ENCODE measurements around the gene PRODH2.

The PRODH2 gene

DNA sequence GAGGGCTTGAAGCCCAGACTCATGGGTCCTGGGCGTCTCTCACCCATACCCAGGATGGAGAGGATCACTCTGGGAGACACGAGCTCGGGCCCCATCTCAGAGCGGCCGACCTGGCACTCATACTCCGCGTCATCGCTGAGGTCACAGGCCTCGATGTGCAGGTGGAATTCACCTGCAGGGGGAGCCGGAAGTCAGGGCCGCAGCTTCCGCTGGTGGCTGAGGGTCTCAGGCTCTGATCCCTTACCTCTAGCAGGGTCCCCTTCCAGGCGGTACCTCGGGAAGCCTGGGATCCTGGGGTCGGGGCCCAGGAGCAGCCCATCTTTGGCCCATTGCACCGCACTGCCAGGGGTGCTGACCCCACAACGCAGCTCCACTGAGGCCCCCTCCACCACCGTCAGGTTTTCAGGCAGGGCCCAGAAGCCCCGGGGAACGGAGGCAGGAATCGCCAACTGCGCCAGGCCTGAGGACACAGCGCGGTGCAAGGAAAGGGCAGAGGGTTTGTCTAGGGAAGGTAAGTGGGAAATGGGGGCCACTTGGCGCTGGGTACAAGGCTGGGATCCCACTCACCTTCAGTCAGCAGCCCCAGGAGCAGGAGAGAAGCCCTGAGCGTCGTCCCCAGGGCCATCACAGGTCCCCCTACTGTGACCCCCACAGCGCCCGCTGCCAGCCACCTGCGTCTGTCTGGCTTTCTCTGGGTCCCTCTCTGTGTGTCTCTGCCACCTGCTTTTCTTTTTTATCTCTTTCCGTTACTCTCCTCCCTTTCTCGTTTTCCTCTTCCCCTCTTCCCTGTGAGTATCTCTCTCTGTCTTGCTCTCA, 38.8 kb upstream of the PRODH2 start:
- Histone ChIP-seq H3K27ac (ENCODE audit: low read length) (no peak overlapping the region), H3K4me1 (ENCODE audit: control insufficient read depth, insufficient read depth, low read length) (peaks cover 4% of the 10 kb centered on the region), H3K9me3 (ENCODE audit: control insufficient read depth, insufficient read depth, low read length) (no peaks in the 10 kb centered on the region), H3K4me3 (ENCODE audit: low read length) (no peak overlapping the region), H3K27me3 (ENCODE audit: control insufficient read depth, insufficient read depth, low read length) (no peaks in the 10 kb centered on the region), H3K36me3 (ENCODE audit: control insufficient read depth, insufficient read depth, low read length) (no peaks in the 10 kb centered on the region; the same call in 1 of the 2 replicates)
- no CpG with 5 or more reads among the region's 32 CpGs for WGBS (ENCODE audit: insufficient coverage, insufficient read length)
- no peak for DNase-seq (ENCODE audit: low read depth, low spot score)

GRCh38 chr19:35848919-35849505, 36.4 kb upstream of the PRODH2 start:
- Histone ChIP-seq H3K9me3 (ENCODE audit: control insufficient read depth, insufficient read depth, low read length) (no peaks in the 10 kb centered on the region), H3K27ac (ENCODE audit: low read length) (no peak overlapping the region), H3K27me3 (ENCODE audit: control insufficient read depth, insufficient read depth, low read length) (peaks cover 11% of the 10 kb centered on the region), H3K4me1 (ENCODE audit: control insufficient read depth, insufficient read depth, low read length) (peaks cover 3% of the 10 kb centered on the region), H3K36me3 (ENCODE audit: control insufficient read depth, insufficient read depth, low read length) (no peaks in the 10 kb centered on the region; the same call in 1 of the 2 replicates), H3K4me3 (ENCODE audit: low read length) (no peak overlapping the region)
- no CpG with 5 or more reads among the region's 18 CpGs for WGBS (ENCODE audit: insufficient coverage, insufficient read length)
- DNase-seq (ENCODE audit: low read depth, low spot score) = no peak

DNA sequence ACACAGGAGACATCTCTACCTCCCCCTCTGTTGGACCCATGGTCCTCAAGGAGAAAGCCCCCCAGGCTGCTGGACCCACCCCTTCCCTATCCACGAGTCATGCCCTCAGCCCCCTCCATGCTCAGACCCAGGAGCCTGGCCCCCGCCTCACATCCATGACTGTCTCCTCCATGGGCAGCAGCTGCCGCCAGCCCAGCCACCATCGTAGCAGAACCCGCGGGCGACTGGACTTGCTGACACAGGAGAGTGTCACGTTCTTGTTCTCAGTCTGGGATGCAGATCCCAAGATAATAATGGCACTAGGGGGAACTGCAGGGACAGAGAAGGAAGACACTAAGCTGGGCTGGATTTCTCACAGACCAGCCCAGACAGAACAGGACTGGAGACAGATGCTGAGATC, 35.8 kb upstream of the PRODH2 start:
- Histone ChIP-seq H3K4me3 (ENCODE audit: low read length) (no peak overlapping the region), H3K27ac (ENCODE audit: low read length) (no peak overlapping the region), H3K9me3 (ENCODE audit: control insufficient read depth, insufficient read depth, low read length) (no peaks in the 10 kb centered on the region), H3K27me3 (ENCODE audit: control insufficient read depth, insufficient read depth, low read length) (peaks cover 13% of the 10 kb centered on the region), H3K4me1 (ENCODE audit: control insufficient read depth, insufficient read depth, low read length) (peaks cover 3% of the 10 kb centered on the region), H3K36me3 (ENCODE audit: control insufficient read depth, insufficient read depth, low read length) (no peaks in the 10 kb centered on the region; the same call in 1 of the 2 replicates)
- no CpG with 5 or more reads among the region's 8 CpGs for WGBS (ENCODE audit: insufficient coverage, insufficient read length)
- DNase-seq (ENCODE audit: low read depth, low spot score) = no peak

DNA sequence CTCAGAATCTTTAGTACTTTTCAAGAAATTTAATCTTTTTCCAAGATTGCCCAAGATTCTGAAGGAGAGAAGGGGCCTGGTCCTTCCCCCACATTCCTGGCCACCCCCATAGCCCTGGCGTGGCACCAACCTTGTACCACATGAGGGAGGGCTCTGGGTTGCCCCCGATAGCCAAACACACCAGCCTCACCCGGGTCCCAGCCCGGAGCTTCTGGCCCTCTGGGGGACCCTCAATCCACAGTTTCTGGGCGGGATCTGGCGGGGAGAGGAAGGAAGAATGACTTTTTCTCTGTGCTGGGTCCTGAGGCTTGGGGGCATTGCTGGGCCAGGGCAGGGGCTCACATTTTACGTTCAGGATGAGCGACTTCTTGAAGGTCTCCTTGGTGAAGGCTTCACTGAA, 35.3 kb upstream of the PRODH2 start:
- Histone ChIP-seq H3K9me3 (ENCODE audit: control insufficient read depth, insufficient read depth, low read length) (no peaks in the 10 kb centered on the region), H3K27me3 (ENCODE audit: control insufficient read depth, insufficient read depth, low read length) (peaks cover 13% of the 10 kb centered on the region), H3K27ac (ENCODE audit: low read length) (no peak overlapping the region), H3K4me3 (ENCODE audit: low read length) (no peak overlapping the region), H3K4me1 (ENCODE audit: control insufficient read depth, insufficient read depth, low read length) (peaks cover 3% of the 10 kb centered on the region), H3K36me3 (ENCODE audit: control insufficient read depth, insufficient read depth, low read length) (no peaks in the 10 kb centered on the region; the same call in 1 of the 2 replicates)
- no CpG with 5 or more reads among the region's 8 CpGs for WGBS (ENCODE audit: insufficient coverage, insufficient read length)
- DNase-seq (ENCODE audit: low read depth, low spot score) = no peak

DNA sequence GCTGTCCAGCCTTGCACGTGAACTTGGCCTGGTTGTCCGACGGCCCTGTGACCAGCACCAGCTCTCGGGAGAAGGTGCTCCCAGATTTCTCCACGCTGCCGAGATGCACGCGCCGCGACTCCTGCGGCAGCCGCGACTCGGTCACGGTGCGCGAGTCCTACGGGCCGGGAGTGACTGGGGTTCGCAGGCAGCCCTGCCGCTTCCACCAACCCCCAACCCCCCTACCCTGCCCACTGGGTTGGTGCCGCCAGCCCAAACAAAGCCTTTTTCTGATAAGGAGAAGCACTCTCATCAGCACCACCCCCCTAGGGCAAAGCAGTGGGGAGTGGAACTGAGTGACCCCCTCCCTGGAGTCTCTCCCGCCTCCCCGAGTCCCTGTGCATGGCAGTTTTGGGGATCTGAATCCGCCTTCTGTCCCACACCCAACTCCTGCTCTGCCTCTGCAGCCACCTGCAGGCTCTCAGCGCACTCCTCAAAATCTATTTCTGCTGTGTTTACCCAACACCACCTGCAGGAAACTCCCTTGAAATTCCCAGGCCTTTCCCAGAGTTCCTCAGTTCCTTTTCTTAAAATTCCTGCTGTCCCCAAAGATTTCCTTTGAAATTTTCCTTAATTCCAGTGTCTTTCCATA, 33.5 kb upstream of the PRODH2 start:
- no peak for DNase-seq (ENCODE audit: low read depth, low spot score)
- WGBS (ENCODE audit: insufficient coverage, insufficient read length) = no CpG with 5 or more reads among the region's 26 CpGs
- Histone ChIP-seq H3K4me1 (ENCODE audit: control insufficient read depth, insufficient read depth, low read length) (peaks cover 3% of the 10 kb centered on the region), H3K27ac (ENCODE audit: low read length) (no peak overlapping the region), H3K9me3 (ENCODE audit: control insufficient read depth, insufficient read depth, low read length) (no peaks in the 10 kb centered on the region), H3K27me3 (ENCODE audit: control insufficient read depth, insufficient read depth, low read length) (peaks cover 13% of the 10 kb centered on the region), H3K36me3 (ENCODE audit: control insufficient read depth, insufficient read depth, low read length) (no peaks in the 10 kb centered on the region; the same call in 1 of the 2 replicates), H3K4me3 (ENCODE audit: low read length) (peak overlapping the region; percentile 26; the same call in 1 of the 2 replicates)

- no peaks in the 10 kb centered on the region for H3K9me3 ChIP-seq (ENCODE audit: control insufficient read depth, insufficient read depth, low read length)
- H3K36me3 ChIP-seq (ENCODE audit: control insufficient read depth, insufficient read depth, low read length) = no peaks in the 10 kb centered on the region; the same call in 1 of the 2 replicates
- peaks cover 13% of the 10 kb centered on the region for H3K27me3 ChIP-seq (ENCODE audit: control insufficient read depth, insufficient read depth, low read length)
- no peak overlapping the region for H3K27ac ChIP-seq (ENCODE audit: low read length)
- peaks cover 3% of the 10 kb centered on the region for H3K4me1 ChIP-seq (ENCODE audit: control insufficient read depth, insufficient read depth, low read length)
- no peak for DNase-seq (ENCODE audit: low read depth, low spot score)
- H3K4me3 ChIP-seq (ENCODE audit: low read length) = peak overlapping the region; percentile 26; the same call in 1 of the 2 replicates
- WGBS (ENCODE audit: insufficient coverage, insufficient read length) = no CpG with 5 or more reads among the region's 63 CpGs
Observed at GRCh38 chr19:35845215-35846037, 32.8 kb upstream of the PRODH2 start.

GRCh38 chr19:35844482-35845214, 32.0 kb upstream of the PRODH2 start:
- Histone ChIP-seq H3K4me1 (ENCODE audit: control insufficient read depth, insufficient read depth, low read length) (peaks cover 3% of the 10 kb centered on the region), H3K27me3 (ENCODE audit: control insufficient read depth, insufficient read depth, low read length) (peaks cover 13% of the 10 kb centered on the region), H3K27ac (ENCODE audit: low read length) (no peak overlapping the region), H3K36me3 (ENCODE audit: control insufficient read depth, insufficient read depth, low read length) (no peaks in the 10 kb centered on the region; the same call in 1 of the 2 replicates), H3K4me3 (ENCODE audit: low read length) (no peak overlapping the region), H3K9me3 (ENCODE audit: control insufficient read depth, insufficient read depth, low read length) (no peaks in the 10 kb centered on the region)
- DNase-seq (ENCODE audit: low read depth, low spot score) = no peak
- no CpG with 5 or more reads among the region's 16 CpGs for WGBS (ENCODE audit: insufficient coverage, insufficient read length)

- Histone ChIP-seq H3K4me3 (ENCODE audit: low read length) (peak overlapping the region; percentile 22; the same call in 1 of the 2 replicates), H3K27me3 (ENCODE audit: control insufficient read depth, insufficient read depth, low read length) (peaks cover 13% of the 10 kb centered on the region)
- DNase-seq (ENCODE audit: low read depth, low spot score) = peak; percentile 87
Observed at GRCh38 chr19:35843676-35844481, 31.2 kb upstream of the PRODH2 start.

GRCh38 chr19:35842666-35843272, 30.1 kb upstream of the PRODH2 start:
- Histone ChIP-seq H3K36me3 (ENCODE audit: control insufficient read depth, insufficient read depth, low read length) (no peaks in the 10 kb centered on the region), H3K27me3 (ENCODE audit: control insufficient read depth, insufficient read depth, low read length) (peaks cover 13% of the 10 kb centered on the region), H3K4me1 (ENCODE audit: control insufficient read depth, insufficient read depth, low read length) (peaks cover 3% of the 10 kb centered on the region), H3K4me3 (ENCODE audit: low read length) (no peak overlapping the region), H3K27ac (ENCODE audit: low read length) (no peak overlapping the region), H3K9me3 (ENCODE audit: control insufficient read depth, insufficient read depth, low read length) (no peaks in the 10 kb centered on the region)
- 100% methylated on average over 1 of the region's 4 CpGs for WGBS (ENCODE audit: insufficient coverage, insufficient read length)
- no peak for DNase-seq (ENCODE audit: low read depth, low spot score)

More at GRCh38 chr19:35843676-35844481, 31.2 kb upstream of the PRODH2 start:
- no peaks in the 10 kb centered on the region for H3K9me3 ChIP-seq (ENCODE audit: control insufficient read depth, insufficient read depth, low read length)
- no peak overlapping the region for H3K27ac ChIP-seq (ENCODE audit: low read length)
- WGBS (ENCODE audit: insufficient coverage, insufficient read length) = no CpG with 5 or more reads among the region's 42 CpGs
- H3K4me1 ChIP-seq (ENCODE audit: control insufficient read depth, insufficient read depth, low read length) = peaks cover 3% of the 10 kb centered on the region
- no peaks in the 10 kb centered on the region; the same call in 1 of the 2 replicates for H3K36me3 ChIP-seq (ENCODE audit: control insufficient read depth, insufficient read depth, low read length)
